Endothelial cell of umbilical vein (primary cell): ENCODE data around the gene SEPTIN11. TPM values are rescaled to one million over a fixed set of nuclear protein-coding genes. Genes with fewer than 3 reads are reported as not detected.

Experiments used
- BruUV-seq: library from RNA; stranded (reverse); fragments of 400-500 nt; replicated peaks from 2 replicates; lab custom pipeline; 2021; lab: Mats Ljungman, UMichigan
- CTCF ChIA-PET: fragments of 300-600, 350-600 bp; sonication (Branson Sonifier 250); formaldehyde crosslinking; loops from one replicate; lab custom pipeline; 2021; ENCODE audit warnings: antibody characterized with exemption, inconsistent platforms; lab: Charles Lee
- POLR2A ChIA-PET: fragments of 300-600, 350-600 bp; sonication (Branson Sonifier 250); formaldehyde crosslinking; loops from one replicate; lab custom pipeline; 2021; ENCODE audit warnings: antibody characterized with exemption, inconsistent platforms; lab: Charles Lee
- DNase-seq: peaks from one replicate; pipeline ENCODE4 v3.0.0-alpha.2; 2011; ENCODE audit warnings: low read depth, low spot score
- FAIRE-seq: peaks from 2 replicates; lab custom pipeline; 2011; peaks lifted over from hg19 to GRCh38; lab: Jason Lieb, UNC
- H2AFZ ChIP-seq: 2 replicates; pipeline ENCODE4 v1.6.0; 2012; ENCODE audit warnings: low read depth, low read length, control low read depth, inconsistent platforms
- H3K27ac ChIP-seq: 2 replicates; pipeline ENCODE4 v1.5.1; 2011; ENCODE audit warnings: low read depth, mild to moderate bottlenecking, control low read depth, low read length, moderate library complexity; ENCODE audit not compliant: insufficient read depth
- H3K27me3 ChIP-seq, 2 experiments: 2 replicates each; pipeline versions ENCODE4 v1.6.0 to v1.6.1; 2011; ENCODE audit warnings: low read length in 2 of 2, mixed read lengths in 1 of 2; ENCODE audit not compliant: control insufficient read depth in 2 of 2, insufficient read depth in 2 of 2
- H3K36me3 ChIP-seq, 2 experiments: 2 replicates in 1 of 2; 3 replicates in 1 of 2; pipeline ENCODE4 v1.5.1; 2011; ENCODE audit warnings: low read length in 2 of 2, mild to moderate bottlenecking in 1 of 2, moderate library complexity in 1 of 2; ENCODE audit not compliant: control insufficient read depth in 2 of 2, insufficient read depth in 2 of 2; ENCODE audit errors: extremely low read depth in 1 of 2
- H3K4me1 ChIP-seq: 3 replicates; pipeline ENCODE4 v1.5.1; 2011; ENCODE audit warnings: mild to moderate bottlenecking, low read length; ENCODE audit not compliant: control insufficient read depth, insufficient read depth; ENCODE audit errors: extremely low read depth
- H3K4me2 ChIP-seq: 2 replicates; pipeline ENCODE4 v1.6.1; 2011; ENCODE audit warnings: low read length, control low read depth, mixed read lengths; ENCODE audit not compliant: insufficient read depth
- H3K4me3 ChIP-seq, 3 experiments: fragments of 200-600 bp in 1 of 3; sonication (generic), shearing (Covaris generic) in 1 of 3; replicated peaks in 1 of 3; 2 replicates each; pipeline ENCODE4 v1.5.1; 2011 to 2016; ENCODE audit warnings: control low read depth in 3 of 3, low read length in 3 of 3, mild to moderate bottlenecking in 2 of 3, inconsistent platforms in 1 of 3, low read depth in 1 of 3, moderate library complexity in 1 of 3; ENCODE audit not compliant: insufficient read depth in 1 of 3
- H3K79me2 ChIP-seq: 2 replicates; pipeline ENCODE4 v1.6.0; 2012; ENCODE audit warnings: low read length, inconsistent platforms; ENCODE audit not compliant: control insufficient read depth, insufficient read depth
- H3K9ac ChIP-seq: replicated peaks from 2 replicates; pipeline ENCODE3; 2011; ENCODE audit warnings: low read length, control low read depth; ENCODE audit not compliant: insufficient read depth; ENCODE audit errors: extremely low read depth
- H3K9me1 ChIP-seq: replicated peaks from 3 replicates; pipeline ENCODE4 v1.6.0; 2011; ENCODE audit warnings: mild to moderate bottlenecking, low read length; ENCODE audit not compliant: control insufficient read depth, insufficient read depth; ENCODE audit errors: extremely low read depth
- H3K9me3 ChIP-seq: replicated peaks from 2 replicates; pipeline ENCODE4 v1.5.1; 2012; ENCODE audit warnings: low read length, inconsistent platforms; ENCODE audit not compliant: control insufficient read depth, insufficient read depth
- H4K20me1 ChIP-seq: replicated peaks from 2 replicates; pipeline ENCODE3; 2011; ENCODE audit warnings: mild to moderate bottlenecking, low read length; ENCODE audit not compliant: control insufficient read depth, insufficient read depth; ENCODE audit errors: extremely low read depth
- EZH2 ChIP-seq: IDR thresholded peaks from 2 replicates; pipeline ENCODE4 v1.6.1; 2012; ENCODE audit warnings: borderline replicate concordance, low read depth, mild to moderate bottlenecking, moderate library complexity, low read length, inconsistent platforms; ENCODE audit not compliant: severe bottlenecking
- FOS ChIP-seq: IDR thresholded peaks from 2 replicates; pipeline ENCODE4 v1.6.1; 2011; ENCODE audit warnings: mild to moderate bottlenecking, low read length, moderate library complexity, borderline replicate concordance; ENCODE audit not compliant: insufficient read depth
- GATA2 ChIP-seq: IDR thresholded peaks from 2 replicates; pipeline ENCODE4 v1.7.0; 2011; ENCODE audit warnings: low read depth, mild to moderate bottlenecking, moderate library complexity, mixed read lengths, low read length; ENCODE audit not compliant: insufficient read length, insufficient read depth
- JUN ChIP-seq: IDR thresholded peaks from 2 replicates; pipeline ENCODE4 v1.6.1; 2011; ENCODE audit warnings: borderline replicate concordance, low read depth; ENCODE audit not compliant: insufficient read length, insufficient read depth
- MYC ChIP-seq: IDR thresholded peaks from one replicate; pipeline ENCODE4 v1.6.1; 2011; ENCODE audit warnings: mild to moderate bottlenecking, low read depth, low read length
- POLR2A ChIP-seq: IDR thresholded peaks from 2 replicates; pipeline ENCODE4 v1.6.1; 2012; ENCODE audit warnings: low read depth, mild to moderate bottlenecking, control low read depth, low read length
- POLR2AphosphoS5 ChIP-seq: IDR thresholded peaks from 2 replicates; pipeline ENCODE4 v1.6.1; 2012; ENCODE audit warnings: low read depth, mild to moderate bottlenecking, control low read depth, low read length, moderate library complexity; ENCODE audit not compliant: insufficient read depth
- dilution Hi-C: fragments of 300-500 bp; cut with MboI; formaldehyde crosslinking; loops from one replicate; pipeline ENCODE4 v1.15.0; 2019; ENCODE audit warnings: low sequenced_read_pairs; ENCODE audit not compliant: extremely low pct_ligation_motif_present
- intact Hi-C: fragments of 100-400 bp; cut with micrococcal nuclease; formaldehyde crosslinking; loops from one replicate; pipeline ENCODE4 v1.10.0; 2022
- polyA plus RNA-seq, 4 experiments: library from polyadenylated mRNA; depleted of rRNA in 3 of 4; stranded (reverse) in 3 of 4; unstranded in 1 of 4; fragments of >200 nt; gene quantifications; 2 replicates each; pipeline versions ENCODE4 v1.2.1 to v1.2.3, GENCODE V29; 2011 to 2012; ENCODE audit warnings: missing spikeins in 1 of 4
- total RNA-seq: library from RNA; stranded (reverse); gene quantifications from 2 replicates; pipeline ENCODE4 v1.2.3, GENCODE V29; 2021
- TF ChIP-seq, protein P1 (sequence below): IDR thresholded peaks from 2 replicates; pipeline ENCODE4 v1.6.1; 2011; ENCODE audit not compliant: insufficient read depth, insufficient read length
- TF ChIP-seq, protein P2 (sequence below), 2 donors: IDR thresholded peaks; 1 replicate in 1 of 2; 2 replicates in 1 of 2; pipeline ENCODE4 v1.5.1; 2011; ENCODE audit warnings: low read length in 2 of 2, mild to moderate bottlenecking in 2 of 2, moderate library complexity in 2 of 2, control low read depth in 1 of 2, inconsistent platforms in 1 of 2, low read depth in 1 of 2; ENCODE audit not compliant: insufficient read depth in 1 of 2; ENCODE audit errors: extremely low read depth in 1 of 2

Gene SEPTIN11
- total and polyA plus RNA-seq, 2 donors (not counting 3 experiments of a cell fraction or from before 2014, with no cell fraction given) = 69.4 to 202 TPM

DNA sequence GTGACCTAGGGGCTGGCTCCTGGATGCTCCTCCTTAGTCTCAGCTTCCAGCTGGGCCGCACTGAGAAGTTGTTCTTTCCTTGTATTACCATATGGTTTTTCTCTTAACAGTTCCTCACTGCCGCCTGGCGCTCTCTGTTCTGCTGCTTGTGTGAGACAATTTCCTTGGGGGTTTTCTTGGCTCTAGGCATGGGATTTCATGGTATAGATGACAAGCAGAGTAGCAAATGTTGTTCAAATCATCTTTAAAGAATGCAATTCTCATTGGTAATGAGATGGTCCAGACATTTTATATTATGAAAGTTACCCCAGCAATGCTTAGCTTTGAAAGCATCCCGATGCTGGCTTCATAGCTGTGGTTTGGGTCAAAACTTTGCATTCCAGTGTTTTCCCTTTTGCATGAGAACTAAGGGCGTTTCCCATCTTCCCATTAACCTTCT is 37.6 kb downstream of the SEPTIN11 start:
- H4K20me1 ChIP-seq = no peaks in the 10 kb centered on the region
- no peak for TF ChIP-seq POLR2AphosphoS5
- TF ChIP-seq, protein P1, sequence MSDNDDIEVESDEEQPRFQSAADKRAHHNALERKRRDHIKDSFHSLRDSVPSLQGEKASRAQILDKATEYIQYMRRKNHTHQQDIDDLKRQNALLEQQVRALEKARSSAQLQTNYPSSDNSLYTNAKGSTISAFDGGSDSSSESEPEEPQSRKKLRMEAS = no peak
- TF ChIP-seq MYC = no peak
- no peak for TF ChIP-seq FOS
- TF ChIP-seq, protein P2, sequence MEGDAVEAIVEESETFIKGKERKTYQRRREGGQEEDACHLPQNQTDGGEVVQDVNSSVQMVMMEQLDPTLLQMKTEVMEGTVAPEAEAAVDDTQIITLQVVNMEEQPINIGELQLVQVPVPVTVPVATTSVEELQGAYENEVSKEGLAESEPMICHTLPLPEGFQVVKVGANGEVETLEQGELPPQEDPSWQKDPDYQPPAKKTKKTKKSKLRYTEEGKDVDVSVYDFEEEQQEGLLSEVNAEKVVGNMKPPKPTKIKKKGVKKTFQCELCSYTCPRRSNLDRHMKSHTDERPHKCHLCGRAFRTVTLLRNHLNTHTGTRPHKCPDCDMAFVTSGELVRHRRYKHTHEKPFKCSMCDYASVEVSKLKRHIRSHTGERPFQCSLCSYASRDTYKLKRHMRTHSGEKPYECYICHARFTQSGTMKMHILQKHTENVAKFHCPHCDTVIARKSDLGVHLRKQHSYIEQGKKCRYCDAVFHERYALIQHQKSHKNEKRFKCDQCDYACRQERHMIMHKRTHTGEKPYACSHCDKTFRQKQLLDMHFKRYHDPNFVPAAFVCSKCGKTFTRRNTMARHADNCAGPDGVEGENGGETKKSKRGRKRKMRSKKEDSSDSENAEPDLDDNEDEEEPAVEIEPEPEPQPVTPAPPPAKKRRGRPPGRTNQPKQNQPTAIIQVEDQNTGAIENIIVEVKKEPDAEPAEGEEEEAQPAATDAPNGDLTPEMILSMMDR (IDR thresholded peaks at IDR 0.05; ENCODE audit: extremely low read depth in 1 of 2, insufficient read depth in 1 of 2, low read depth in 1 of 2, low read length in 2 of 2) = no peak
- TF ChIP-seq GATA2 = no peak
- no peak for TF ChIP-seq EZH2
- no peak for TF ChIP-seq JUN
- no peak for TF ChIP-seq POLR2A
- no peaks in the 10 kb centered on the region for H3K9me3 ChIP-seq
- intact Hi-C loops (no loop called here), dilution Hi-C loops (no loop called here)
- H3K9ac ChIP-seq = no peak overlapping the region
- DNase-seq (no peak), FAIRE-seq (no peak)
- ChIA-PET POLR2A (no interaction called here), CTCF (interaction anchor here (0.8 to 2.5 kb wide), 9 partner anchors 9 to 216 kb away, joined by 3 to 10 read pairs (median 4); partner anchors contain the start of gene SEPTIN11)
- H3K27ac ChIP-seq = no peak overlapping the region
- peaks cover 36% of the 10 kb centered on the region for H3K4me1 ChIP-seq
- H3K79me2 ChIP-seq = peaks cover 66% of the 10 kb centered on the region
- BruUV-seq = no TSS peak
- no peaks in the 10 kb centered on the region for H3K36me3 ChIP-seq
- H3K9me1 ChIP-seq = no peaks in the 10 kb centered on the region
- no peaks in the 10 kb centered on the region for H3K27me3 ChIP-seq
- no peak overlapping the region for H3K4me3 ChIP-seq
- H3K4me2 ChIP-seq = no peak overlapping the region
- no peak overlapping the region for H2AFZ ChIP-seq
